SHP77 (cell line): Measurements from ENCODE around the gene LRP4.

Experiments used
- DNase-seq, 2 experiments: peaks; one replicate each; lab custom pipeline; 2025; lab: John Stamatoyannopoulos, UW

Gene LRP4

DNA sequence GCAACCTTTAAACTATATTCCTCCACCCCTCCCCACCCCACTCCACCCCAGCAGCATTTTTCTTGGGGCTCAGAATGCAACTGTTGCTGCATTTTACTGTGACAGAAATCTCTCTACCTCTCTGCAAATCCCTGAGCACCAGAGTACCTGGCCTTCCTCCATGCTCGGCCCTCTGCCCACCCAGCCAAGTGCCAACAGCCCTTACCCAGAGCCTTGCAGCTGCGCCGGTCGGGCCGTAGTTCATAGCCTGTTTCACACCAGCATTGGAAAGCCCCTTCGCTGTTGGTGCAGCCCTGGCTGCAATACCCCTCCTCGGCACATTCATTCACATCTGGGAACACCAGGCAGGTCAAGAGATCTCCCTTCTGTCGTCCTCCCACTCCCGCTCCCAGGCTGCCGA lies 23.4 kb downstream of the LRP4 start:
- DNase-seq = no peak

DNA sequence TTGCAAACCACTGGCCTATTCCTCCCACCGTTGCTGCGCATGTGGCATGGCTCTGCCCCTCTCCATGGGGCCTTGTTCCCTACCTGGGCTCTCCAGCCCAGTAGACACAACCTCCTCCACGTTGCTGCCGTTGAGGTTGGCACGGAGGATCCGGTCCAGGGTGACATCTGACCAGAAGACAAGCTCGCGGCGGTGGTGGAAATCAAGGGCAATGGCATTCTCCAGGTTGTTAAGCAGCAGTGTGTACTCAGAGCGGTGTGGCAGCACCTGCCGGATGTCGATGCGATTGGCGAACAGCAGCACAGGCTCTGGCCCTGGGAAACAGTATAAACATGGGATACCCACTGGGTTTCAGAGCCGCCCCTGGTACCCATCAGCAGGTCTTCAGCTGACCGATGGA lies 23.8 kb downstream of the LRP4 start:
- peak; percentile 83 to 88 for DNase-seq

DNA sequence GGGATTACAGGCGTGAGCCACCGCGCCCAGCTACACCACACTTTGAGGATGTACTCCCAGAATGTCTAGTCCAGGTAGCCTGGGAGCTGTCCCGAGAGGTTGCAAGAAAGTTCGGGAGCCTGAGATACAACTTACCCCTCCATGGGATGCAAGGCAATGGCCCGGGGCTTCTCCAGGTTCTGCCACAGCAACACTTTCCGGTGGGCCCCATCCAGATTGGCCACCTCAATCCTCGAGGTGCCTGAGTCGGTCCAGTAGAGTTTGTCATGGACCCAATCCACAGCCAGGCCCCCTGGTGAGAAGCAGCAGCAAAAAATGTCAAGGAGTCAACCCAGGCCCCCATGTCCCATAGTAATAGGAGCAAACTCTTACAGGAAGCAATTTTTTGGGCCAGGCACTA lies 25.5 kb downstream of the LRP4 start:
- no peak for DNase-seq

DNA sequence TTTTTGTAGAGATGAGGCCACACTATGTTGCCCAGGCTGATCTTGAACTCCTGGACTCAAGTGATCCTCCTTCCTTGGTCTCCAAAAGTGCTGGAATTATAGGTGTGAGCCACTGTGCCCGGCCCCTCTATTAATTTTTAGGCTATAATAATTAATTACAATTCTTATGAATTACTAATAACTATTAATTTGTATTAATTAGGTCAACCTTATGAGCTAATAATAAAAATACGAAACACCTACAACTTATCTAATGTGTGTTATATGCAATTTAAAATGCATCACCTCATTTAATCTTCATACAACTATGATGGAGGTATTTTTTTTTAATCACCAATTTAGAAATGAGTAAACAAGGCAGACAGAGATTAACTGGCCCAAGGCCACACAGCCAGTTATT lies 26.2 kb downstream of the LRP4 start:
- no peak for DNase-seq

DNA sequence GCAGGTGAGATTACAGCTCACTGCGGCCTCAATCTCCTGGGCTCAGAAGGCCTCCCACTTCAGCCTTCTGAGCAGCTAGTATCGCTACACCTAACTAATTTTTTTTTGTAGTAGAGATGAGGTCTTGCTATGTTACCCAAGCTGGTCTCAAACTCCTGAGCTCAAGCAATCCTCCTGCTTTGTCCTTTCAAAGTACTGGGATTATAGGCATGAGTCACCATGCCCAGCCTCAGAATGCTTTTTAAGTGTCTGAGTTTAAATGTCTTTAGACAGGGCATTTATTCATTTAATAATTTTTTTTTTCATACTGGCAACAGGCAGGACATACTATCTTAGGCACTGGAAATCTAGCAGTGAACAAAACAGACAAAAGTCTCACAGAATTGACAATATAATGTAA lies 27.7 kb downstream of the LRP4 start:
- DNase-seq = no peak

DNA sequence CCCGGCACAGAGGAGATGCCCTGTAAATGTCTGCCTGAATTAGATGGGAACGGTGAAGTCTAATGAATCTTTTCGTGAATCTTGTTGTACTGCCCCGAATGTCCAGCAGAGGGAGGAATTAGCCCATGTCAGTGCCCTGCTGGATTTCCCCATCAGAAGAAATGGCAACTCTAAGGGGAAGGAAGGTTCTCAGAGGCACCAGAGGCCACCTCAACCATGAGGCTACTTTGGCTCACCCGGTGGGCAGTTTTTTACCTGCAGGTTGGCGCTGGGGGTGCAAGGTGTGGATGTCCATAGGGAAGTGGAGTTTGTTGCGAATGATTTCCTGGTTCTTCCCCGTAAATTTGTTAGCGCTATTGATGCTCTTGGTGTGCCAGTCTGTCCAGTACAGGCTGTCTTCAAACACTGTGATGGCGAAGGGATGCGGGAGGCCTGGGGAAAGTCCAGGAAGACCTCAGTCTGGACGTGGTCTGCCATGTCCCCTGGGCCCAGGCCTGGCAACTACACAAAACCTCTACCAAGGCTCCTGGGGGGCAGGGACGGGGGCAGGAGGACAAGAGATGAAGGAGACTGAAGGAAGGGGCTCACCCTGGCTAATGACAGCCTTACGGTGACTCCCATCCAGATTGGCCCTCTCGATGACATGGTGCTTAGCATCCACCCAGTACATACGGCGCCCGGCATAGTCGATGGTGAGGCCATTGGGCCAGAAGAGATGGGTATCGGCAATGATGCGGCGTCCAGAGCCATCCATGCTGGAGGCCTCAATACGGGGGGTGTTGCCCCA lies 28.5 kb downstream of the LRP4 start:
- peak; percentile 55 to 60 for DNase-seq

DNA sequence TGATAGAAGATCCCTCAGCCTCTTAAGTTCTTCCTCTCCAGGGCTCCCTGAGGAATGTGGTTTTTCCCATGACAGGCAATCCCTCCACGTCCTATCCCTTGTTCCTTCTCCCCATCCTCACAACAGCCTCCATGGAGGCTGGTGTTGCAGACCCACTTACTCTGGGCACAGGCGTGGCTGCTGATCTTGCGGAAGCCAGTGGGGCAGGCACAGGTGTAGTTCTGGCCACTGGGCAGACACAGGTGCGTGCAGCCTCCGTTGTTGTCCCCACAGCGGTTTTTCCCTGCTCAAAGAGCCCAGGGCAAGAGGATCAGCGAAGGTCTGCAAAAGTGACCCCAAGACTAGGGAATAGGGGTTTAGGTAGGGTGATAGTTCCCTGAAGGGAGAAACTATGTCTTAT lies 29.1 kb downstream of the LRP4 start:
- no peak for DNase-seq

DNA sequence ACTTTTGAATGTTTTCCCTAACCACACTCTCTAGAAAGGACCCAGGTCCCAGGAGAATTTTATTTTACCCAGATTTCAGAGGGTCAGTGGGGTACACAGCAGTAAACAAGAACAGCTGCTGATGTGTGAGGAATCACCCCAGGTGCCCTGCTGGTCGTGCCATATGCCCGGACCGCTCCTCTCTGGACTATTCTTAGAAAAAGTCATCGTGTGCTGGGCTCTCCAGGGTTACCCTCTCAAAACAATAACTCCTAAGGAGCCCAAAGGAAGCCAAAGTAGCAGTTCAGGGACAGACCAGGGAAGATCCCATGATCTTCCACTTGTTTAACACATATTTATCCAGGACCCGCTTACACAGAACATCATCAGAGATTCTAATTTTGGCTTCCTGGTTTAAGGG lies 29.7 kb downstream of the LRP4 start:
- no peak for DNase-seq

DNA sequence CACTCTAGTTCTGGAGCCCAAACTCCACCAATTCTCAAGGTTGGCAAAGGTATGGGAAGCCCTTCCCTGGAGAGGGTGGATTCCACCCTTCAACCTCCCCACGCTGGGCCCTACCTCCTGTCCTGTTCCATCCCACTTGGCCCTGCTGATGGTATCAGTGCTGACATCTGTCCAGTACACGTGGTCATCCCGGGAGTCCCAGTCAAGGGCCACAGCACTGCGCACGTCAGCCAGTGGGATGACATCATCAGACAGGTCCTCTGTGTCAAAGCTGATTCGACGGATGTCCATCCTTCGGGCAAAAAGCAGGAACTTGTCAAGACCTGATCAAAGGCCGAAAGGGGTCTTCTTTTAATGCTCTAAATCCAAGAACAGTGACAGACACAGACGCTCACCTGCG lies 32.1 kb downstream of the LRP4 start:
- no peak for DNase-seq

DNA sequence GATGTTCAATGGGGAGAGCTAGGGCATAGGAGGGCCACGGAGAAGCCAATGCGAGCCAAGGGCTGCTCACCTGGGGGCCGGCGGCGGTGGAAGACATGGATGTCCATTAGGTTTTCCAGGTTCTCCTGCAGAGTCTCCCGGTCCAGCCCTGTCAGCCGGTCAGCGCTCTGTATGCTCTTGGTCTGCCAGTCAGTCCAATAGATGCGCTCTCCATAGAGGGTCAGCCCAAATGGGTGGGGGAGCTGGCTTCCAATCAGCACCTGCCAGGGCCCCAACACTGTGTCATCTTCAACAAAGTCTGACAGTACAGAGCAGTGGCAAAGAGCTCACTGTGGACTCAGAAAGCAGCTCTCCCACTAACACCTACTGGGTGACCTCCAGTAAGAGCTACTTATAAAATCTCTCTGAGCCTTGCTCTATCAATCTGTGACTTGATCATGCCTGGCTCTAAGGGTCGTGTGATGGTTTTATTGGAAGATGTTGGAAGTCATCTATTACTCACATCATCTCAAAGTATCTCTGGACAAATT lies 39.2 kb downstream of the LRP4 start:
- DNase-seq = no peak

DNA sequence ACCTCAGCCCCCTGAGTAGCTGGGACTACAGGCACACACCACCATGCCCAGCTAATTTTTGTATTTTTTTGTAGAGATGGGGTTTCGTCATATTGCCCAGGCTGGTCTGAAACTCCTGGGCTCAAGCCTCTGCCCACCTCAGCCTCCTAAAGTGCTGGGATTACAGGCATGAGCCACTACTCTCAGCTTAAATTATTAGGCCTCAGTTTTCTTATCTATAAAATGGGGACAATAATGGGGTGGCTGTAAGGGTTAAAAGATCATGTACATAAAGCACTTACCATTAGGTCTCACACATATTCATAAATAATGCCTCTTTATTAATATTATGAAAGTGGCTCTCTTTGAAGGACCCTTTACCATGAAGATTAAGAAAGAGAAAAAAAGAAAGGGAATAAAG lies 40.8 kb downstream of the LRP4 start:
- DNase-seq = no peak

DNA sequence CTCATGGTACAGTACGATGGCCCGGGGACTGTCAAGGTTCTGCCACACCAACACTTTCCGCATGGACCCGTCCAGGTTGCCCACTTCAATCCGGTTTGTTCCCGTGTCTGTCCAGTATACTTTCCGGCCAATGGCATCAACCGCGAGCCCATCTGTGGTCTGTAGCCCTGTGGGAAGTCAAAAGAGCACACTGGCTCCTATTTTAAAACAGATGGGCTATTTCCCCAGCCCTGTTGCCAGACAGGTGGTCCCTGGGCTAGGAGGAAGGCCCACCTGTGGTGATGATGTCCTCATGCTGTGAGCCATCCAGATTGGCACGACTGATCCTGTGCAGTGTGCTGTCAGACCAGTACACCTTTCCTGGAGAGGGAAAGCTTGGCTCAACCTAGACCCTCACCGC lies 41.9 kb downstream of the LRP4 start:
- DNase-seq = no peak

DNA sequence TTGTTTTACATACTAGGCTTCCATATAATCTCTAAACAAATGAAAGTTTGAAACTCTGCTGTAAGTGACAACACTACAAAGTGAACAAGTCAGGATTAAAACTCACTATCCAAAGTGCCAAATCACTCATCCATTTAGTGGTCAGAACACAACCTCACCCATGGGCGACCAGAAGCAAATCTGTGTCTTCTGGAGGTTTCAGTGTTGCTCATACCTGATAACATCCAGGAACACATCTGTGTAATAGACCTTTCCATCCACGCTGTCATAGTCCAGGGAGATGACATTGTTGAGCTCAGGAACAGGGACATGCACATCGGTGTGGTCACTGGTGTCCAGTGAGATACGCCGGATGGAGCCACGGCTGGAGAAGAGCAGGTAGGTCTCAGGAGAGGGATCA lies 43.8 kb downstream of the LRP4 start:
- DNase-seq = no peak

DNA sequence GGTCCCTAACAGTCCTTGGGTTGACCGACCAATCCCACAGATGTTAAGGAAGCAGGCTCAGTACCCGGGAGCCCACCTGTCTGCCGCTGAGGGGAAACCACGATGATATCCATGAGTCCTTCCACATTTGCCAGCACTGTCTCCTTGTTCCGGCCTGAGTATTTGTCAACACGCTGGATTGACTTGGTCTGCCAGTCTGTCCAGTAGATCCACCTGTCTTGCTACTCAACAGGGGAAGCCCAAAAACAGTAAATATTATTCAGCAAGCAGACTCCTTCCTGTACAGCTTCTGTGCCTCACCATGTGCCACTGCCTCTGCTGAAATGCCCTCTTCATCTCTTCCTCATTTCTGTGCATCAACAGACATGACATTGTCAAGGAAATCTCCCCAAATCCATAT lies 49.4 kb downstream of the LRP4 start:
- no peak for DNase-seq

DNA sequence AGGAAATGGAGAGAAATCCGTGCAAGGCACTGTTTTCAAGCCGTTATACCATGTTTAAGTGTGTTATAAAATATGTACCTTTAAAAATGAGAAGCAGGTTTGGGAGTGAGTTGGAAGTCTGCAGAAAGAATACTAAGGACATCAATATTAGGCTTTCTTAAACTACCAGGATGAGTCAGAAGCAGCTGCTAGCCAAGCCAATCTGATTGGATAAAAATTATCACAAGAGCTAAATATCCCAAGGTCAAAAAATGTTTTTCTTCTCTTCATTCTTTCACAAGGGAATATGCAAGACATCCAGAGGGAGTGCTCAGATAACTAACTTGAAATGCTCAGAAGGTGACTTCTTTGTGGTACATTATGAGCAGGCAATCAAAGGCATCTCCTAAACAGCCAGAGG lies 53.0 kb downstream of the LRP4 start:
- no peak for DNase-seq

DNA sequence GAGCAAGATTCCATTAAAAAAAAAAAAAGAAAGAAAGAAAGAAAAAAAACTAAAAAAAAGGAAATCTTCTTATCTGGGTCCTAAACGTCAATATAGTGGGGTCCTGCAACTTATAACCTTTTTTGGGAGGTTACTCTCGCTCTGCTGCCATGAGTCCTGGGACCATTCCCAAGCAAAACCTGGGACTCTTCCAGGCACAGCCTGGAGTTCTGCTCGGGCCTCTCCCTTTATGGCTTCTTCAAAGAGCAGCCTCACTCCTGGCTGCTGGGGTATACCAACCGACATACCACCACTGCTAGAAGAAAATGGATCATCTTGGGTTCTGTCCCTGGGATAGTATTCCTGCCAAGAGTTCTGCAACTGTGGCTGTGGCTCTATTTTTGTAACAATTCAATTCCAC lies 58.1 kb downstream of the LRP4 start:
- no peak for DNase-seq

DNA sequence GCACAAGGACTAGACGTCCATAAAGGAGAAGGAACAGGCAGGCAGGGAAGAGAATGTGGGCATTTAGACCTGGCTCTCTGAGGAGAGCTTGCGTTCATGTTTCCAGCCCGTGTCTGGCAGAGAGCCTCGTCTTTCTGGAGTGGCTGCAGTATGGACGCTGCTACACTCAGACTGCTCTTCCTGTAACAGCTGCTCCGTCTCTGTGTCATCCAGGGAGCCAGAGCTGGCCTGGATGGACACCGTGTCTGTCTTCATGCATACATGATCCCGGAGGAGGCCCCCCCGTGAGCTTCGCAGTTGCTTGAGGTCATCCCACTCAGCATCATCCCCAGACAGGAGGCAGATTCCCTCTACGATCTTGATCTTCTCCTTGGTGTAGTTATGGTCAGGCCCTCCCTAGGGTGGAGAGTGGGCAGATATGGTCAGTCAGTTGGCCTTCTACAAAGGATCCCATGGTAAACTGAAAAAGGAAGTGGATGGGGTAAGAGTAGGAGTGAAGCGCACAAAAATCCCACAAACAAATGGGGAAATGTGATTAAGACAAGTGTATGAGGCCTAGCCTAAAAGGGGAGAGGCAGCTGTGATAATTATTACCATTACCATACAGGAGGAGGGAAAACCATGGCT lies 59.3 kb downstream of the LRP4 start:
- no peak for DNase-seq

DNA sequence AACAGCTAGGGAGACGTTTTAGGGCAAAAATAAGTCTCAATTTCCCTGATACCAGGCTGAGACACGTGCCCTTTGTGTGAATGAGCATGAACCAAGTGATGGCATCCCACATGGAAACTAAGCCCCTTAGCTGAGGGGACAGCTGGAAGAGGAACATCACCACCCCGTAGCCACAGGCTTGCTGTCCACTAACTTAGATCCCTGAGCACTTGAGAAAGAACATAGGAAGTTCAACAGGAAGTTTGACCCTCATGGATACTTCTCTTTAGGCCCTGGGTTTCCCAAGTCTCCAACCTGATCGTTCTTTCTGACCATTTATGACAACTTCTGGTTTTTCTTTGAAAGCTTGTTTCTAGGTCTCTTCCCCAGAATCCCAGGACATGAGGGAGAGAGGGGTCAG lies 60.7 kb downstream of the LRP4 start:
- no peak for DNase-seq

DNA sequence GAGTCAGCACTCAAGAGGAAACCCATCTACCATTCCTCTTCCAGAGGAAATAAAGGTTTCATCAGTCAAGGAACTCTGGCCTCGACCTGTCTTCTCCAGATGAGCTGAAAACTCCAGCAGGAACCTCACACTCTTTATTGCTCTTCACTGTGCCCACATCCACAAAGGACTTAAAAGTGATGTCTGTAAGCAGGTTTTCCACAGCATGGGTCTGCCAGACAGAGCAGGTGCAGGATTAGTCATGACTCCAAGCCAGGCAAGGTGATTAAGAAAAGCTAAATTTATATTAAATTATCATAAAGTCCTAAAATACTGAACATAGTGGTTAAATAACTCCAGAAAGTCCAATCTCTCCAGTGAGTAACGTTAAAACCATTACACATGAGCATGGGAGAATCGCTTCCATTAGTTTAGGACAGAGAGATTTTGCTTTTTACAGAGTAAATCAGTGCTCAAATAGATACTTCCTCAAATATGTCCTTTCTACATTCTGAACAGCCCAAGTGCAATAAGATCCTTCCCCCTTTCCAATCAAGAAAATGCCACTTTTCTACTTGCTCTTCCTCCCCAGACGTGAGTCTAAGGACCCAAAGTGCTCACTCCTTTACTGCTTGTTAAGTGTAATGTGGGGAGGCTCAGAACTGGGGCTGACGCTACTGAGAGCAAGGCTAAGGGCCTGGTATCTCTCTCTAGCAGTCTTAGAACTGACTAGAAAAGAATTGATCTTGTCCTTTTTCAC lies 61.6 kb downstream of the LRP4 start:
- DNase-seq = no peak

DNA sequence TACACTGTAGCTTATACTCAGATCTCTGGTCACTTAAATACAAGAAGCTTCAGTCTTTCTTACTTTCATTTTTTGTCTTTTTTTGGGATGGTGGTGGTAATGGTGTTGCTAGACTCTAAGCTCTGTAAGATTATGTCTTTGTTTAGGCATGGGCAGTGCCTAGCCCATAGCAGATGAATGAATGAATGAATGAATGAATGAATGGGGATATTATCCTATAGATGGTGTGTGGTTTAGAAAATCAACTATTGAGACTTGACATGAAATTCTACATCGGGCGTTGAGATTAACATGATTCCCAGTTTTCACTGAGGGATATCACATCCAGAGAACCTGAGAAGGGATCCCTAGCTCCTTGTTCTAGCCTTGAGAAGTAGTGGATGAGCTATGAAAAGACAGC lies 62.5 kb downstream of the LRP4 start:
- no peak for DNase-seq

DNA sequence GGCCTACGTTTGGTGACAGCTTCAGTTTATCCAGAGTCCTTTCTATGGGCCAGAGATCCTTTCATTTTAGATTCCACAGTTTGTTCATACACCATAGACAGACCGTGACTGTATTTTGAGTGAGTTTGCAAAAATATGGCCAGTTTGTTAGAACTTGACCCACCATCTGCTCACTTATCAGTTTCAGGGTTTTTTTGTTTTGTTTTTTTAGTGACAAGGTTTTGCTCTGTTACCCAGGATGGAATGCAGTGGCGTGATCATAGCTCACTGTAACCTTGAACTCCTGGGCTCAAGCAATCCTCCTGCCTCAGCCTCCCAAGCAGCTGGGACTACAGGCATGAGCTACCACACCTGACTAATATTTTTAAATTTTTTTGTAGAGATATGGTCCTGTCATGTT lies 63.2 kb downstream of the LRP4 start:
- no peak for DNase-seq

DNA sequence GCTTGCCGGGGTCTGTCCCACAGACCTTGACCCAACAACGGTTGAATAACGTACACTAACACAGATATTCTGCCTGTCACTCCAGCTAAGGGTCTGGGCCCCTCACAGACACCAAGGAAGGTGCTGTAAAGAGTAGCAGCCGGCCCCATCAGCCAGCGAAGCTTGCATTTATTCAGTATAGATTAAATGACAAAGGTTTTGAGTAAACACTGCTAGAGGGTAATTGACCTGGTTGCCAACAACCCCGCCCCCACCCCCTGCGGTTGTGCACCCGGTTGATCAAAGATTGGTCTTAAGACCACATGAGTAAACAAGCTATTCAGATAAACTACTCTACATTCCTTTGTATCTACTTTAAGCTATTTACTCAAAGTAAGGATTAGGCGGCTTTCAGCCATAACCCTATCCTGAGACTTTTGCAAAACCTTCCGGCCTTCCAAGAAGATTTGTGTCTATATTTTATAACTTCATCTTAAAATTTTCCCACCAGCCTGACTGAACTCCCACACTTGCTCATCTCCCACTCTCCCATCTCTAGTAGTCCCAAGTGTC lies 67.4 kb downstream of the LRP4 start:
- DNase-seq = no peak

DNA sequence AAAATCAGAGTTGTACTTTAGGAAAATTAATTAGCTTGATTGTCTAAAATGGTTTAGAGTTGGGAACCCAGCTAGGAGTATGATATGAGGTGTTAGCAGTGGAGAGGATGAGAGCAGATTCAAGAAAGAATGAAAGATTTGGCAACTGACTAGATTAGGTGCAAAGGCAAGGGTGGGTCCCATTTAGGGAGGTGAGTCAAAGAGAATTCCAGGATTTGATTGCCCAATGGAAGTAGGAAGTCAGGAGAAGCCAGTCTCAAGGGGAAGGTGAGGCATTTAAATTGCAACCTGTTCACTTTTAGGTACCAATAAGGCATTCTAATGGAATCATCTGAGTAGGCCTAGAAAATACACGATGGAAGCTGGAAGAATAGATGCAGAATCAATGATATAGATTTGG lies 68.7 kb downstream of the LRP4 start:
- DNase-seq = no peak
